A549 (cell line): ENCODE measurements around the gene PRMT5. TPM values are rescaled to one million over a fixed set of nuclear protein-coding genes. Genes with fewer than 3 reads are reported as not detected.

Experiments
- ATAC-seq, 2 experiments: fragments of 200-7000 bp in 1 of 2; fragments of >200 bp in 1 of 2; cut with Nextera tagmentation in 1 of 2; cut with Tn5 transposase in 1 of 2; 3 replicates each; pipeline versions ENCODE4 v1.8.0 to v1.9.1; 2018 to 2020; ENCODE audit warnings: mild to moderate bottlenecking in 1 of 2, moderate library complexity in 1 of 2
- CTCF ChIA-PET: fragments of 300-600 bp; sonication (Branson Sonifier 250); formaldehyde crosslinking; extraction: SDS; loops from one replicate; lab custom pipeline; 2021; ENCODE audit warnings: antibody characterized with exemption, inconsistent platforms; lab: Yijun Ruan, JAX
- POLR2A ChIA-PET: fragments of 350-600 bp; formaldehyde crosslinking; extraction: SDS; loops from one replicate; lab custom pipeline; 2021; ENCODE audit warnings: antibody characterized with exemption, inconsistent platforms; lab: Yijun Ruan, JAX
- DNase-seq, 2 experiments: peaks; one replicate each; pipeline versions ENCODE4 v3.0.0 to v3.0.0-alpha.2; 2011 to 2016; ENCODE audit warnings: low read depth in 1 of 2, low spot score in 1 of 2
- FAIRE-seq: peaks from 2 replicates; lab custom pipeline; 2011; peaks lifted over from hg19 to GRCh38; lab: Jason Lieb, UNC
- H3K27ac ChIP-seq, 2 experiments: fragments of >200 bp; sonication (Bioruptor Twin); formaldehyde crosslinking; 3 replicates each; pipeline ENCODE4 v1.5.1; 2016 to 2017
- H3K4me1 ChIP-seq: fragments of >200 bp; sonication (Bioruptor Twin); formaldehyde crosslinking; 3 replicates; pipeline ENCODE4 v1.6.1; 2016
- H3K4me2 ChIP-seq: fragments of >200 bp; sonication (Bioruptor Twin); formaldehyde crosslinking; 3 replicates; pipeline ENCODE4 v1.6.1; 2016
- H3K4me3 ChIP-seq: fragments of >200 bp; sonication (Bioruptor Twin); formaldehyde crosslinking; 3 replicates; pipeline ENCODE4 v1.5.1; 2016
- H3K9me3 ChIP-seq: fragments of >200 bp; sonication (Bioruptor Twin); formaldehyde crosslinking; 3 replicates; pipeline ENCODE4 v1.6.1; 2016
- CBX8 ChIP-seq: fragments of 200-600 bp; sonication (generic); IDR thresholded peaks from 2 replicates; pipeline ENCODE4 v1.6.1; 2016
- CHD2 ChIP-seq: fragments of 150-350 bp; IDR thresholded peaks from 2 replicates; pipeline ENCODE4 v1.6.1; 2014; ENCODE audit warnings: low read length; ENCODE audit not compliant: partially characterized antibody
- EHF ChIP-seq: fragments of 250-450 bp; sonication (Bioruptor Pico); IDR thresholded peaks from 2 replicates; pipeline ENCODE4 v1.5.0; 2020; ENCODE audit warnings: mild to moderate bottlenecking
- EHMT2 ChIP-seq: fragments of 200-600 bp; sonication (generic); IDR thresholded peaks from 2 replicates; pipeline ENCODE4 v1.6.1; 2016; ENCODE audit warnings: antibody characterized with exemption, low read depth, mild to moderate bottlenecking, moderate library complexity
- ELK1 ChIP-seq: fragments of 150-350 bp; IDR thresholded peaks from 2 replicates; pipeline ENCODE4 v1.6.1; 2014; ENCODE audit warnings: low read depth, mild to moderate bottlenecking, low read length
- FOSB ChIP-seq: fragments of 250-450 bp; sonication (Bioruptor Pico); IDR thresholded peaks from 2 replicates; pipeline ENCODE4 v1.5.0; 2020; ENCODE audit warnings: mild to moderate bottlenecking, moderate library complexity
- GATA3 ChIP-seq: IDR thresholded peaks from 2 replicates; pipeline ENCODE4 v1.6.1; 2012; ENCODE audit warnings: borderline replicate concordance
- HDAC2 ChIP-seq: fragments of 200-600 bp; sonication (generic); IDR thresholded peaks from 2 replicates; pipeline ENCODE4 v1.6.1; 2016
- HEYL ChIP-seq: fragments of 250-450 bp; sonication (Bioruptor Pico); IDR thresholded peaks from 2 replicates; pipeline ENCODE4 v1.8.0; 2021; ENCODE audit warnings: mild to moderate bottlenecking, moderate library complexity
- HOXA7 ChIP-seq: fragments of 250-450 bp; sonication (Bioruptor Pico); IDR thresholded peaks from 2 replicates; pipeline ENCODE4 v1.5.0; 2020; ENCODE audit warnings: mild to moderate bottlenecking, moderate library complexity
- HOXB13 ChIP-seq: fragments of 250-450 bp; sonication (Bioruptor Pico); IDR thresholded peaks from 2 replicates; pipeline ENCODE4 v1.5.0; 2020; ENCODE audit warnings: low read depth, mild to moderate bottlenecking, moderate library complexity
- HOXB5 ChIP-seq: fragments of 250-450 bp; sonication (Bioruptor Pico); IDR thresholded peaks from 2 replicates; pipeline ENCODE4 v1.5.0; 2020; ENCODE audit warnings: mild to moderate bottlenecking, moderate library complexity
- JUN ChIP-seq, 2 experiments: fragments of >200 bp; sonication (Bioruptor Twin); formaldehyde crosslinking; IDR thresholded peaks; 2 replicates in 1 of 2; 3 replicates in 1 of 2; pipeline ENCODE4 v1.6.1; 2016 to 2017
- KDM1A ChIP-seq: fragments of 200-600 bp; sonication (generic); IDR thresholded peaks from 2 replicates; pipeline ENCODE4 v1.6.1; 2016; ENCODE audit warnings: low read depth, mild to moderate bottlenecking
- KDM5A ChIP-seq: fragments of 200-600 bp; sonication (generic); IDR thresholded peaks from 2 replicates; pipeline ENCODE4 v1.6.1; 2016; ENCODE audit warnings: antibody characterized with exemption, mild to moderate bottlenecking
- MAX ChIP-seq: IDR thresholded peaks from 2 replicates; pipeline ENCODE4 v1.6.1; 2012
- PBX3 ChIP-seq: IDR thresholded peaks from 2 replicates; pipeline ENCODE4 v1.6.1; 2012
- POLR2A ChIP-seq: IDR thresholded peaks from 2 replicates; pipeline ENCODE4 v1.6.1; 2012; ENCODE audit warnings: mild to moderate bottlenecking, low read length
- POLR2AphosphoS2 ChIP-seq: conservative IDR thresholded peaks from 2 replicates; pipeline ENCODE4 v1.6.1; 2012; ENCODE audit warnings: low read length, improper control_type of control experiment, inconsistent platforms
- RARB ChIP-seq: fragments of 250-450 bp; sonication (Bioruptor Pico); IDR thresholded peaks from 2 replicates; pipeline ENCODE4 v1.8.0; 2021; ENCODE audit warnings: mild to moderate bottlenecking, moderate library complexity
- RNF2 ChIP-seq: fragments of 200-600 bp; sonication (generic); IDR thresholded peaks from 2 replicates; pipeline ENCODE4 v1.6.1; 2016; ENCODE audit warnings: low read depth, mild to moderate bottlenecking, antibody characterized with exemption, moderate library complexity, borderline replicate concordance
- SREBF2 ChIP-seq: fragments of 450-650 bp; IDR thresholded peaks from 2 replicates; pipeline ENCODE4 v1.6.1; 2014; ENCODE audit warnings: mild to moderate bottlenecking, moderate library complexity
- TFCP2L1 ChIP-seq: fragments of 250-450 bp; sonication (Bioruptor Pico); IDR thresholded peaks from 2 replicates; pipeline ENCODE4 v1.5.0; 2021; ENCODE audit warnings: mild to moderate bottlenecking
- TP53 ChIP-seq: fragments of 250-450 bp; sonication (Bioruptor Pico); IDR thresholded peaks from 2 replicates; pipeline ENCODE4 v1.5.0; 2021; ENCODE audit warnings: mild to moderate bottlenecking, moderate library complexity
- ZFP36 ChIP-seq: fragments of 450-650 bp; IDR thresholded peaks from 2 replicates; pipeline ENCODE4 v1.6.1; 2014; ENCODE audit warnings: borderline replicate concordance; ENCODE audit not compliant: partially characterized antibody
- ZNF302 ChIP-seq: fragments of 250-450 bp; sonication (Bioruptor Pico); IDR thresholded peaks from 2 replicates; pipeline ENCODE4 v1.9.0; 2021; ENCODE audit warnings: inconsistent platforms, mild to moderate bottlenecking, moderate library complexity
- ZSCAN20 ChIP-seq: fragments of 250-450 bp; sonication (Bioruptor Pico); IDR thresholded peaks from 2 replicates; pipeline ENCODE4 v1.8.0; 2022; ENCODE audit warnings: mild to moderate bottlenecking, moderate library complexity
- WGBS: methylation state at CpG from one replicate; pipeline ENCODE4 v1.1.6; 2017; ENCODE audit errors: missing lambda C conversion rate; 5-methylcytosine and 5-hydroxymethylcytosine counted together
- polyA minus RNA-seq: library from RNA; depleted of rRNA, polyadenylated mRNA; stranded (reverse); fragments of >200 nt; gene quantifications from 2 replicates; pipeline ENCODE4 v1.2.3, GENCODE V29; 2011; rRNA and poly(A)+ RNA removed
- polyA plus RNA-seq, 4 experiments: library from polyadenylated mRNA; depleted of rRNA in 3 of 4; stranded (reverse); fragments of >200 nt; fragmentation: RNase III in 1 of 4; extraction: RNeasy Plus Mini Kit Qiagen cat#74134 plus additional on column Dnase treatment in 1 of 4; gene quantifications; 2 replicates in 3 of 4; 3 replicates in 1 of 4; pipeline ENCODE4 v1.2.3, GENCODE V29; 2011 to 2017
- TF ChIP-seq, protein P1 (sequence below): fragments of 450-650 bp; IDR thresholded peaks from 2 replicates; pipeline ENCODE4 v1.6.1; 2014; ENCODE audit warnings: antibody characterized with exemption
- TF ChIP-seq, protein P2 (sequence below): fragments of >200 bp; sonication (Bioruptor Twin); formaldehyde crosslinking; IDR thresholded peaks from 2 replicates; pipeline ENCODE4 v1.6.1; 2016
- TF ChIP-seq, protein P3 (sequence below): fragments of >200 bp; sonication (Bioruptor Twin); formaldehyde crosslinking; IDR thresholded peaks from 3 replicates; pipeline ENCODE4 v1.6.1; 2016
- TF ChIP-seq, protein P4 (sequence below): fragments of 250-450 bp; sonication (Bioruptor Pico); IDR thresholded peaks from 2 replicates; pipeline ENCODE4 v1.5.0; 2020; ENCODE audit warnings: low read depth, mild to moderate bottlenecking, moderate library complexity
- TF ChIP-seq, protein P5 (sequence below): fragments of 250-450 bp; sonication (Bioruptor Pico); IDR thresholded peaks from 2 replicates; pipeline ENCODE4 v1.5.0; 2021; ENCODE audit warnings: mild to moderate bottlenecking, moderate library complexity, borderline replicate concordance

PRMT5 gene
- polyA plus RNA-seq (2011; rRNA removed) (214 and 299 TPM in 2 replicates), polyA plus RNA-seq (2017; fragmentation: RNase III; extraction: RNeasy Plus Mini Kit Qiagen cat#74134 plus additional on column Dnase treatment) (185 to 224 TPM (median 188 TPM) in 3 replicates), polyA minus RNA-seq (261 and 305 TPM in 2 replicates)
- 236 and 242 TPM in 2 replicates for polyA plus RNA-seq (2012; cell fraction: cytosol; rRNA removed)
- 236 and 351 TPM in 2 replicates for polyA plus RNA-seq (2012; cell fraction: nucleus; rRNA removed)

DNA sequence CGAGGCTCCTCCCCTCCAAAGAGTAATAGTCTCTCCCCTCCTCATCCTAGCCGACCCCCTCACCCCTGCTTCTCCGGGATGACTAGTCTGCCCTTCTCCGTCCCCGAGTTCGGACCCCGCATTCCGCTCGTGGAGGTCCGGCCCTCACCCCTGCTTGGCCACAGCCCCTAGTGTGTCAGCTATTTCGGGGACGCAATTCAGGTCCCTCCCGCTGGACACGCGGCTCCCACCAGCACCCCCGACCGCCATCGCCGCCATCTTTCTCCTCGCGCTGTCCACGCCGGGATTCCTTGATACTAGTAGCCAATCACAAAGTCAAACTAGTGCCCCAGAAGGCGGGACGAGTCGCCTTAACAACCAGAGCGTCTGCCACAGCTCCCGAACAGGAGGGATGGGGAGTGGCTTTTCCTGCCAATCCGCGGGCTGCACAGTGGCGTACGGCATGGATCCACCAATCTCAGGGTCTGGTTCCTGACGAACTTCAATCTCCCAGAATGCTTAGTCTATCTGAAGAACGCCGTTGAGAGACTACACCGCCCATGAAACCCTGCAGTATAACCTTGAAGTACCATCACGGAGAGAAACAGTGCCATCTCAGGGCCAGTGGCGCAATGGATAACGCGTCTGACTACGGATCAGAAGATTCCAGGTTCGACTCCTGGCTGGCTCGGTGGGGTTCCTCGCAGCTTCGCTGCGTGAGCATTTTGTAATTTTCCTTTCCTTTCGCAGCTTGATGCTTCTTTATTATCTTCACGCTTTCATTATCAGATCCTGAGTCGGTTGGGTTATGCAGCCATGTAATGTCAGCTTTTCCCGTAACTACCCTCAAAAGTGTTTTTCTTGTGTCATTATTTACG lies at the start of gene PRMT5:
TSS of gene PRMT5 (minus strand) at position 273 of the 857 bp plus-strand sequence. CDS start at position 258, 15 bp downstream.
- peak; percentile 73 for FAIRE-seq
- peak within 1 kb of the TSS; percentile 73 for H3K4me3 ChIP-seq
- H3K27ac ChIP-seq: peak within 1 kb of the TSS; percentile 82 to 90
- ChIA-PET CTCF (interaction anchor here (0.6 to 4.5 kb wide), 43 partner anchors 9 to 383 kb away, joined by 3 to 83 read pairs (median 5); partner anchors contain the start of genes AJUBA, CDH24, HAUS4 and OXA1L), POLR2A (interaction anchor here (0.6 to 3.8 kb wide), 16 partner anchors 10 to 340 kb away, joined by 3 to 51 read pairs (median 6); partner anchors contain the start of genes ACIN1, AJUBA, C14orf119 and CDH24)
- WGBS: 1% methylated on average over 46 of the region's 51 CpGs
- peak; percentile 98 to 99 for DNase-seq
- H3K4me2 ChIP-seq: peak within 1 kb of the TSS; percentile 95
- H3K9me3 ChIP-seq: no peaks in the 10 kb centered on the region
- peaks cover 22% of the 10 kb centered on the region for H3K4me1 ChIP-seq
- peak; percentile 95 to 97 for ATAC-seq
- TF ChIP-seq JUN (IDR thresholded peaks at IDR 0.05) (peak in 1 of 2 experiments; percentile 88; a peak in 3 of 5 replicates), CBX8 (no peak), MAX (peak; percentile 90), HDAC2 (no peak), ZFP36 (no peak), KDM5A (peak; percentile 84), ZSCAN20 (no peak), ZNF302 (CRISPR knock-in tag) (no peak), PBX3 (peak; percentile 32; the same call in 1 of the 2 replicates), CHD2 (no peak), POLR2A (peak; percentile 97), HOXB5 (CRISPR knock-in tag) (no peak), KDM1A (no peak), RNF2 (no peak), GATA3 (peak; percentile 22; the same call in 1 of the 2 replicates), HOXB13 (CRISPR knock-in tag) (no peak), ELK1 (no peak), FOSB (CRISPR knock-in tag) (no peak), RARB (CRISPR knock-in tag) (no peak), TFCP2L1 (CRISPR knock-in tag) (no peak), EHMT2 (no peak), HEYL (CRISPR knock-in tag) (no peak), SREBF2 (peak; percentile 92), EHF (no peak), POLR2AphosphoS2 (peak; percentile 77; the same call in 1 of the 2 replicates), TP53 (CRISPR knock-in tag) (0 out of 2 replicates have a peak, but pooled peaks have one; percentile 5), HOXA7 (CRISPR knock-in tag) (no peak)
- TF ChIP-seq, protein P1, sequence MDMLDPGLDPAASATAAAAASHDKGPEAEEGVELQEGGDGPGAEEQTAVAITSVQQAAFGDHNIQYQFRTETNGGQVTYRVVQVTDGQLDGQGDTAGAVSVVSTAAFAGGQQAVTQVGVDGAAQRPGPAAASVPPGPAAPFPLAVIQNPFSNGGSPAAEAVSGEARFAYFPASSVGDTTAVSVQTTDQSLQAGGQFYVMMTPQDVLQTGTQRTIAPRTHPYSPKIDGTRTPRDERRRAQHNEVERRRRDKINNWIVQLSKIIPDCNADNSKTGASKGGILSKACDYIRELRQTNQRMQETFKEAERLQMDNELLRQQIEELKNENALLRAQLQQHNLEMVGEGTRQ: no peak
- TF ChIP-seq, protein P2, sequence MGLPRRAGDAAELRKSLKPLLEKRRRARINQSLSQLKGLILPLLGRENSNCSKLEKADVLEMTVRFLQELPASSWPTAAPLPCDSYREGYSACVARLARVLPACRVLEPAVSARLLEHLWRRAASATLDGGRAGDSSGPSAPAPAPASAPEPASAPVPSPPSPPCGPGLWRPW: no peak
- TF ChIP-seq, protein P3, sequence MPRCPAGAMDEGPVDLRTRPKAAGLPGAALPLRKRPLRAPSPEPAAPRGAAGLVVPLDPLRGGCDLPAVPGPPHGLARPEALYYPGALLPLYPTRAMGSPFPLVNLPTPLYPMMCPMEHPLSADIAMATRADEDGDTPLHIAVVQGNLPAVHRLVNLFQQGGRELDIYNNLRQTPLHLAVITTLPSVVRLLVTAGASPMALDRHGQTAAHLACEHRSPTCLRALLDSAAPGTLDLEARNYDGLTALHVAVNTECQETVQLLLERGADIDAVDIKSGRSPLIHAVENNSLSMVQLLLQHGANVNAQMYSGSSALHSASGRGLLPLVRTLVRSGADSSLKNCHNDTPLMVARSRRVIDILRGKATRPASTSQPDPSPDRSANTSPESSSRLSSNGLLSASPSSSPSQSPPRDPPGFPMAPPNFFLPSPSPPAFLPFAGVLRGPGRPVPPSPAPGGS: peak; percentile 83; the same call in 2 of the 3 replicates
- TF ChIP-seq, protein P4, sequence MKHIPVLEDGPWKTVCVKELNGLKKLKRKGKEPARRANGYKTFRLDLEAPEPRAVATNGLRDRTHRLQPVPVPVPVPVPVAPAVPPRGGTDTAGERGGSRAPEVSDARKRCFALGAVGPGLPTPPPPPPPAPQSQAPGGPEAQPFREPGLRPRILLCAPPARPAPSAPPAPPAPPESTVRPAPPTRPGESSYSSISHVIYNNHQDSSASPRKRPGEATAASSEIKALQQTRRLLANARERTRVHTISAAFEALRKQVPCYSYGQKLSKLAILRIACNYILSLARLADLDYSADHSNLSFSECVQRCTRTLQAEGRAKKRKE (CRISPR knock-in tag): no peak
- TF ChIP-seq, protein P5, sequence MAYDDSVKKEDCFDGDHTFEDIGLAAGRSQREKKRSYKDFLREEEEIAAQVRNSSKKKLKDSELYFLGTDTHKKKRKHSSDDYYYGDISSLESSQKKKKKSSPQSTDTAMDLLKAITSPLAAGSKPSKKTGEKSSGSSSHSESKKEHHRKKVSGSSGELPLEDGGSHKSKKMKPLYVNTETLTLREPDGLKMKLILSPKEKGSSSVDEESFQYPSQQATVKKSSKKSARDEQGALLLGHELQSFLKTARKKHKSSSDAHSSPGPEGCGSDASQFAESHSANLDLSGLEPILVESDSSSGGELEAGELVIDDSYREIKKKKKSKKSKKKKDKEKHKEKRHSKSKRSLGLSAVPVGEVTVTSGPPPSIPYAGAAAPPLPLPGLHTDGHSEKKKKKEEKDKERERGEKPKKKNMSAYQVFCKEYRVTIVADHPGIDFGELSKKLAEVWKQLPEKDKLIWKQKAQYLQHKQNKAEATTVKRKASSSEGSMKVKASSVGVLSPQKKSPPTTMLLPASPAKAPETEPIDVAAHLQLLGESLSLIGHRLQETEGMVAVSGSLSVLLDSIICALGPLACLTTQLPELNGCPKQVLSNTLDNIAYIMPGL (CRISPR knock-in tag): no peak
